Transverse colon (tissue), 3 donors: ENCODE results near the gene DOCK2.

Experiments used
- POLR2A ChIP-seq: fragments of 450-650 bp; IDR thresholded peaks from one replicate; pipeline ENCODE4 v1.6.1; 2016; ENCODE audit warnings: antibody characterized with exemption, mild to moderate bottlenecking, moderate library complexity
- TF ChIP-seq, protein P1 (sequence below), 5 experiments: fragments of 200-600 bp in 3 of 5; fragments of 450-650 bp in 2 of 5; sonication (generic) in 3 of 5; IDR thresholded peaks; 1 replicate in 2 of 5; 2 replicates in 3 of 5; pipeline ENCODE4 v1.5.1; 2016 to 2017; ENCODE audit warnings: antibody characterized with exemption in 5 of 5, inconsistent platforms in 3 of 5, mild to moderate bottlenecking in 2 of 5, moderate library complexity in 1 of 5

DNA sequence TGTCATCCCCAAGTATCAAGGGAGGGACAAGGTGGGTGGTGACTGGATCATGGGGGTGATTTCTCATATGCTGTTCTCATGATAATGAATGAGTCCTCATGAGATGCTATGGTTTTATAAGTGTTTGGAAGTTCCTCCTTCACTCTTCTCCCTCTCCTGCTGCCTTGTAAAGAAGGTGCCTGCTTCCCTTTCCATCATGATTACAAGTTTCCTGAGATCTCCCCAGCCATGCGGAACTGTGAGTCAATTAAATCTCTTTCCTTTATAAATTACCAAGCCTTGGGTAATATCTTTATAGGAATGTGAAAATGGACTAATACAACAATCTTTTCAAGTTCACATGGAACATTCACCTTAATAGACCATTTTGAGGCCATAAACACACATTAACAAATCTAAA is 21.5 kb upstream of the DOCK2 start:
- TF ChIP-seq, protein P1, sequence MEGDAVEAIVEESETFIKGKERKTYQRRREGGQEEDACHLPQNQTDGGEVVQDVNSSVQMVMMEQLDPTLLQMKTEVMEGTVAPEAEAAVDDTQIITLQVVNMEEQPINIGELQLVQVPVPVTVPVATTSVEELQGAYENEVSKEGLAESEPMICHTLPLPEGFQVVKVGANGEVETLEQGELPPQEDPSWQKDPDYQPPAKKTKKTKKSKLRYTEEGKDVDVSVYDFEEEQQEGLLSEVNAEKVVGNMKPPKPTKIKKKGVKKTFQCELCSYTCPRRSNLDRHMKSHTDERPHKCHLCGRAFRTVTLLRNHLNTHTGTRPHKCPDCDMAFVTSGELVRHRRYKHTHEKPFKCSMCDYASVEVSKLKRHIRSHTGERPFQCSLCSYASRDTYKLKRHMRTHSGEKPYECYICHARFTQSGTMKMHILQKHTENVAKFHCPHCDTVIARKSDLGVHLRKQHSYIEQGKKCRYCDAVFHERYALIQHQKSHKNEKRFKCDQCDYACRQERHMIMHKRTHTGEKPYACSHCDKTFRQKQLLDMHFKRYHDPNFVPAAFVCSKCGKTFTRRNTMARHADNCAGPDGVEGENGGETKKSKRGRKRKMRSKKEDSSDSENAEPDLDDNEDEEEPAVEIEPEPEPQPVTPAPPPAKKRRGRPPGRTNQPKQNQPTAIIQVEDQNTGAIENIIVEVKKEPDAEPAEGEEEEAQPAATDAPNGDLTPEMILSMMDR (IDR thresholded peaks at IDR 0.05): no peak
- TF ChIP-seq POLR2A: no peak
